Measurements from ENCODE around the gene IFITM1. TPM values are rescaled to one million over a fixed set of nuclear protein-coding genes. Genes with fewer than 3 reads are reported as not detected.
"Not testable (repeated sequence)": the region's sequence is repeated elsewhere in the genome, so short reads cannot be mapped to it uniquely, and the experiment has no call there.

The IFITM1 gene
- total and polyA plus RNA-seq, 9 of the 15 experiments (the other 6 are each of a cell fraction or from before 2014, with no cell fraction given) = 691 to 5,579 (median 974) TPM

GRCh38 chr11:328516-329100 lies 14.8 kb downstream of the IFITM1 start:
- H3K9me1 ChIP-seq (ENCODE audit: control insufficient read depth, insufficient read depth, low read length); H3K27me3 ChIP-seq (ENCODE audit: control insufficient read depth in 2 of 2, insufficient read depth in 2 of 2, low read length in 2 of 2); DNase-seq (ENCODE audit: extremely low read depth in 1 of 4, low spot score in 3 of 4); ATAC-seq; CTCF ChIA-PET (ENCODE audit: low intra/inter-chr PET ratio); H3K36me3 ChIP-seq (ENCODE audit: control insufficient read depth, insufficient read depth, low read length); in situ Hi-C loops (cut with MboI); H2AFZ ChIP-seq (ENCODE audit: low read depth, low read length); FAIRE-seq; H4K20me1 ChIP-seq (replicated peaks; ENCODE audit: control insufficient read depth, insufficient read depth, low read length); H3K9me3 ChIP-seq (replicated peaks; ENCODE audit: control insufficient read depth, insufficient read depth, low read depth, low read length); TF ChIP-seq CEBPG (CRISPR knock-in tag; IDR thresholded peaks at IDR 0.05): not testable (repeated sequence)
- H3K4me1 ChIP-seq (replicated peaks in 1 of 2; ENCODE audit: control insufficient read depth in 2 of 2, insufficient read depth in 2 of 2, low read length in 2 of 2) = peaks cover 46 to 56% of the 10 kb centered on the region in 2 experiments
- peak overlapping the region; percentile 76 for H3K4me2 ChIP-seq (ENCODE audit: insufficient read depth, low read length)
- peak overlapping the region; percentile 43 for H3K4me3 ChIP-seq
- BruUV-seq (replicated peaks) = TSS peak; percentile 73
- H3K9ac ChIP-seq (ENCODE audit: insufficient read depth in 1 of 2, low read depth in 2 of 2, low read length in 2 of 2) = peak overlapping the region; percentile 73 to 82; a peak in 3 of 4 replicates
- intact Hi-C loops (cut with micrococcal nuclease) = loop anchor here (1.0 kb wide), 1 partner anchor 23 kb away; no protein-coding TSS in a partner anchor
- H3K79me2 ChIP-seq (ENCODE audit: control insufficient read depth, insufficient read depth, low read length) = peaks cover 29% of the 10 kb centered on the region
- 8% methylated on average over 13 of the region's 15 CpGs for WGBS (ENCODE audit: insufficient coverage, low coverage, missing lambda C conversion rate)
- POLR2A ChIA-PET = interaction anchor here (0.7 to 3.1 kb wide), 17 partner anchors 9 to 121 kb away, joined by 3 to 21 read pairs (median 5); partner anchors contain the start of genes BET1L and RIC8A
- peak overlapping the region; percentile 88 for H3K27ac ChIP-seq (ENCODE audit: extremely low read depth, low read depth, low read length)
- peak; percentile 19; the same call in 1 of the 2 replicates for TF ChIP-seq ARID2 (IDR thresholded peaks at IDR 0.05)
- 0 out of 2 replicates have a peak, but pooled peaks have one; percentile 0 for TF ChIP-seq ZNF766 (CRISPR knock-in tag; conservative IDR thresholded peaks at IDR 0.05)
- TF ChIP-seq MLLT1 (IDR thresholded peaks at IDR 0.05) = peak in 1 of 2 experiments; percentile 21; a peak in 1 of 4 replicates
- 0 out of 2 replicates have a peak, but pooled peaks have one; percentile 1 for TF ChIP-seq ZNF644 (tag; IDR thresholded peaks at IDR 0.05; ENCODE audit: low read depth)
- peak; percentile 55 for TF ChIP-seq CEBPB (tag; IDR thresholded peaks at IDR 0.05)
- TF ChIP-seq ADNP (tag; IDR thresholded peaks at IDR 0.05) = peak; percentile 66; the same call in 1 of the 2 replicates
- TF ChIP-seq KDM1A (IDR thresholded peaks at IDR 0.05) = peak; percentile 25 to 42; a peak in 1 of 4 replicates
- peak; percentile 36; the same call in 1 of the 2 replicates for TF ChIP-seq RBFOX2 (IDR thresholded peaks at IDR 0.05; ENCODE audit: low read depth, low read length)
- TF ChIP-seq CEBPG (tag; conservative IDR thresholded peaks at IDR 0.05 in 1 of 2, IDR thresholded peaks at IDR 0.05 in 1 of 2) = peak; percentile 6 to 8; a peak in 1 of 4 replicates

Data from K562 (cell line).